ENCODE measurements around the gene THTPA.

GRCh38 chr14:23556700-23557440 lies 799 bp downstream of the THTPA start:
- TF ChIP-seq, protein P1, sequence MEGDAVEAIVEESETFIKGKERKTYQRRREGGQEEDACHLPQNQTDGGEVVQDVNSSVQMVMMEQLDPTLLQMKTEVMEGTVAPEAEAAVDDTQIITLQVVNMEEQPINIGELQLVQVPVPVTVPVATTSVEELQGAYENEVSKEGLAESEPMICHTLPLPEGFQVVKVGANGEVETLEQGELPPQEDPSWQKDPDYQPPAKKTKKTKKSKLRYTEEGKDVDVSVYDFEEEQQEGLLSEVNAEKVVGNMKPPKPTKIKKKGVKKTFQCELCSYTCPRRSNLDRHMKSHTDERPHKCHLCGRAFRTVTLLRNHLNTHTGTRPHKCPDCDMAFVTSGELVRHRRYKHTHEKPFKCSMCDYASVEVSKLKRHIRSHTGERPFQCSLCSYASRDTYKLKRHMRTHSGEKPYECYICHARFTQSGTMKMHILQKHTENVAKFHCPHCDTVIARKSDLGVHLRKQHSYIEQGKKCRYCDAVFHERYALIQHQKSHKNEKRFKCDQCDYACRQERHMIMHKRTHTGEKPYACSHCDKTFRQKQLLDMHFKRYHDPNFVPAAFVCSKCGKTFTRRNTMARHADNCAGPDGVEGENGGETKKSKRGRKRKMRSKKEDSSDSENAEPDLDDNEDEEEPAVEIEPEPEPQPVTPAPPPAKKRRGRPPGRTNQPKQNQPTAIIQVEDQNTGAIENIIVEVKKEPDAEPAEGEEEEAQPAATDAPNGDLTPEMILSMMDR (IDR thresholded peaks at IDR 0.05) = no peak
- TF ChIP-seq POLR2A (IDR thresholded peaks at IDR 0.05) = no peak
